Nephron progenitor cell (in vitro differentiated cells): ENCODE measurements around the gene CDK6.

ENCODE experiments used
- DNase-seq: peaks from one replicate; pipeline ENCODE4 v3.0.0; 2021
- H3K27ac Mint-ChIP-seq: 2 replicates; pipeline ENCODE4 v1.8.0; 2021; ENCODE audit warnings: mild to moderate bottlenecking, moderate library complexity, mixed read lengths
- H3K27me3 Mint-ChIP-seq: 2 replicates; pipeline ENCODE4 v1.8.0; 2021; ENCODE audit warnings: mild to moderate bottlenecking, low read depth, mixed read lengths; ENCODE audit not compliant: poor library complexity
- H3K36me3 Mint-ChIP-seq: 2 replicates; pipeline ENCODE4 v1.8.0; 2021; ENCODE audit warnings: low read depth, mixed read lengths
- H3K4me1 Mint-ChIP-seq: 2 replicates; pipeline ENCODE4 v1.8.0; 2021; ENCODE audit warnings: mixed read lengths
- H3K4me3 Mint-ChIP-seq: 2 replicates; pipeline ENCODE4 v1.8.0; 2021; ENCODE audit warnings: mild to moderate bottlenecking, moderate library complexity, mixed read lengths
- H3K9me3 Mint-ChIP-seq: 2 replicates; pipeline ENCODE4 v1.8.0; 2021; ENCODE audit warnings: mild to moderate bottlenecking, moderate library complexity, mixed read lengths
- TF ChIP-seq, protein P1 (sequence below): fragments of 200-600 bp; sonication (generic); IDR thresholded peaks from 2 replicates; pipeline ENCODE4 v1.5.0; 2021; ENCODE audit warnings: antibody characterized with exemption

CDK6 gene

DNA sequence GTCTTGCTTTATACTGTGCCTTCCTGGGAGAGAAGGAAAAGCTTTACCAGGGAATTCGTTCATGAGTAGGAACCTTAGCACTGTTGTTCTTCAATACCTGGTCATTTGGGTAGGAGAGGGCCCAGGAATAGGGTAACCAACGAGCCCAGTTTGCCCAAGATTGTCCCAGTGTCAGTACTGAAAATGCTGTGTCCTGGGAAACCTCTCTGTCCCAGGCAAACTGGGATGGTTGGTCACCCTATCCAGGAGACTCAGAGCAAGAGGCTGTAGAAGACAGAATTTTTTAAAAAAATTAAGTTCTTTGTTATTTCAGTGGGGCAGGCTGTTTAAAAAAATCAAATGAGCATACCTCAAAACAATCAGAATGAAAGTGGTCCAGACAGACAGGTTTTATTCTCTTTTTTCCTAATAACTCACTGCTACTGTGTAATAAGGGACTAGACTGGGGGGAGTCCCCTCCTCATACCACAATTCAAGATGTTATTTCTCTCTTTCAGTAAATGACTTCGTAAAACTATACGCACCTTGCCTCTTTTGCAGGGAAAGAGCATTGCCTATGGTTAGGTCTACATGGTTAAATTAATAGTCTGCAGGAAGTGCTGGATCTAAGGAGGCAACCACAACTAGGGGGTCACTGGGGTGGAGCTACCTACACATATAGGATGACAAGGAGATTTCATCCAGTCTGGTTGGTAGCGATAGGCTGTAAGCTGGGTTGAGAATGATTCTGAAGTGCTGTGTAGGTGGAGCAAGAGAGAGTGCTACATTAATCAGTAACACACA, 205.1 kb downstream of the CDK6 start:
- DNase-seq, result no peak
- Mint-ChIP-seq H3K9me3 (peaks cover 26% of the 10 kb centered on the region), H3K4me1 (peaks cover 30% of the 10 kb centered on the region), H3K27ac (peak overlapping the region; percentile 6), H3K36me3 (peaks cover 34% of the 10 kb centered on the region), H3K4me3 (no peak overlapping the region), H3K27me3 (peaks cover 2% of the 10 kb centered on the region)
- TF ChIP-seq, protein P1, sequence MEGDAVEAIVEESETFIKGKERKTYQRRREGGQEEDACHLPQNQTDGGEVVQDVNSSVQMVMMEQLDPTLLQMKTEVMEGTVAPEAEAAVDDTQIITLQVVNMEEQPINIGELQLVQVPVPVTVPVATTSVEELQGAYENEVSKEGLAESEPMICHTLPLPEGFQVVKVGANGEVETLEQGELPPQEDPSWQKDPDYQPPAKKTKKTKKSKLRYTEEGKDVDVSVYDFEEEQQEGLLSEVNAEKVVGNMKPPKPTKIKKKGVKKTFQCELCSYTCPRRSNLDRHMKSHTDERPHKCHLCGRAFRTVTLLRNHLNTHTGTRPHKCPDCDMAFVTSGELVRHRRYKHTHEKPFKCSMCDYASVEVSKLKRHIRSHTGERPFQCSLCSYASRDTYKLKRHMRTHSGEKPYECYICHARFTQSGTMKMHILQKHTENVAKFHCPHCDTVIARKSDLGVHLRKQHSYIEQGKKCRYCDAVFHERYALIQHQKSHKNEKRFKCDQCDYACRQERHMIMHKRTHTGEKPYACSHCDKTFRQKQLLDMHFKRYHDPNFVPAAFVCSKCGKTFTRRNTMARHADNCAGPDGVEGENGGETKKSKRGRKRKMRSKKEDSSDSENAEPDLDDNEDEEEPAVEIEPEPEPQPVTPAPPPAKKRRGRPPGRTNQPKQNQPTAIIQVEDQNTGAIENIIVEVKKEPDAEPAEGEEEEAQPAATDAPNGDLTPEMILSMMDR, result no peak

GRCh38 chr7:92629779-92630178, 206.6 kb downstream of the CDK6 start:
- Mint-ChIP-seq H3K27ac (no peak overlapping the region), H3K27me3 (peaks cover 2% of the 10 kb centered on the region), H3K36me3 (peaks cover 44% of the 10 kb centered on the region)

GRCh38 chr7:92627956-92628355, 208.4 kb downstream of the CDK6 start:
- peaks cover 2% of the 10 kb centered on the region for H3K27me3 Mint-ChIP-seq
- DNase-seq, result no peak
- no peak overlapping the region for H3K27ac Mint-ChIP-seq
- TF ChIP-seq, protein P1, result no peak
- peaks cover 5% of the 10 kb centered on the region for H3K4me1 Mint-ChIP-seq
- H3K36me3 Mint-ChIP-seq, result peaks cover 52% of the 10 kb centered on the region
- no peak overlapping the region for H3K4me3 Mint-ChIP-seq
- peaks cover 34% of the 10 kb centered on the region for H3K9me3 Mint-ChIP-seq

More at GRCh38 chr7:92629779-92630178, 206.6 kb downstream of the CDK6 start:
- TF ChIP-seq, protein P1, result no peak
- H3K4me1 Mint-ChIP-seq, result peaks cover 19% of the 10 kb centered on the region
- no peak for DNase-seq
- H3K9me3 Mint-ChIP-seq, result peaks cover 31% of the 10 kb centered on the region
- H3K4me3 Mint-ChIP-seq, result no peak overlapping the region

- TF ChIP-seq, protein P1, result no peak
- Mint-ChIP-seq H3K27ac (no peak overlapping the region), H3K9me3 (peaks cover 34% of the 10 kb centered on the region), H3K27me3 (peaks cover 2% of the 10 kb centered on the region), H3K4me3 (no peak overlapping the region), H3K4me1 (peaks cover 6% of the 10 kb centered on the region), H3K36me3 (peaks cover 52% of the 10 kb centered on the region)
- DNase-seq, result no peak
Measured at GRCh38 chr7:92626281-92626809, 210.0 kb downstream of the CDK6 start.

GRCh38 chr7:92625617-92626016, 210.8 kb downstream of the CDK6 start:
- TF ChIP-seq, protein P1, result no peak
- no peak overlapping the region for H3K27ac Mint-ChIP-seq
- H3K9me3 Mint-ChIP-seq, result peaks cover 34% of the 10 kb centered on the region
- no peak for DNase-seq
- H3K4me1 Mint-ChIP-seq, result peaks cover 10% of the 10 kb centered on the region
- peaks cover 52% of the 10 kb centered on the region for H3K36me3 Mint-ChIP-seq
- H3K27me3 Mint-ChIP-seq, result peaks cover 2% of the 10 kb centered on the region
- H3K4me3 Mint-ChIP-seq, result no peak overlapping the region
